HepG2 (cell line): ENCODE results near the gene DNAAF8. TPM values are rescaled to one million over a fixed set of nuclear protein-coding genes. Genes with fewer than 3 reads are reported as not detected.
A peak's percentile ranks its signal among the peaks of the same experiment; 100 is the strongest.

Experiments used
- ARNT2 ChIP-seq: sonication (generic); formaldehyde crosslinking; IDR thresholded peaks from 2 replicates; pipeline ENCODE4 v1.8.0; 2022; ENCODE audit warnings: mild to moderate bottlenecking, low read depth, missing genetic modification reagents, moderate library complexity
- PHF5A ChIP-seq: IDR thresholded peaks from one replicate; pipeline ENCODE4 v1.6.1; 2018; ENCODE audit warnings: low read depth, missing genetic modification reagents; ENCODE audit not compliant: unreplicated experiment
- SMAD3 ChIP-seq: sonication (generic); formaldehyde crosslinking; IDR thresholded peaks from 2 replicates; pipeline ENCODE4 v1.4.0; 2020; ENCODE audit warnings: missing genetic modification reagents
- SNAPC2 ChIP-seq: sonication (generic); formaldehyde crosslinking; IDR thresholded peaks from 2 replicates; pipeline ENCODE4 v1.8.1; 2022; ENCODE audit warnings: mild to moderate bottlenecking, missing genetic modification reagents
- YY1 ChIP-seq: IDR thresholded peaks from 2 replicates; pipeline ENCODE4 v1.6.1; 2011; ENCODE audit warnings: low read length, low read depth, moderate library complexity, mild to moderate bottlenecking; ENCODE audit not compliant: insufficient read depth, insufficient replicate concordance
- ZC3H13 ChIP-seq: sonication (generic); formaldehyde crosslinking; IDR thresholded peaks from 2 replicates; pipeline ENCODE4 v1.8.1; 2023; ENCODE audit warnings: mild to moderate bottlenecking, missing genetic modification reagents, moderate library complexity
- ZNF274 ChIP-seq: sonication (generic); formaldehyde crosslinking; IDR thresholded peaks from 2 replicates; pipeline ENCODE4 v1.5.1; 2020; ENCODE audit warnings: mild to moderate bottlenecking, missing genetic modification reagents
- ZNF569 ChIP-seq: sonication (generic); formaldehyde crosslinking; IDR thresholded peaks from 2 replicates; pipeline ENCODE4 v1.5.0; 2020; ENCODE audit warnings: mild to moderate bottlenecking, missing genetic modification reagents, moderate library complexity, borderline replicate concordance
- ZNF850 ChIP-seq: sonication (generic); formaldehyde crosslinking; conservative IDR thresholded peaks from 2 replicates; pipeline ENCODE4 v1.9.0; 2021; ENCODE audit warnings: mild to moderate bottlenecking, missing genetic modification reagents
- polyA plus RNA-seq, 8 experiments: library from polyadenylated mRNA; depleted of rRNA in 3 of 8; stranded (reverse) in 7 of 8; unstranded in 1 of 8; fragments of >200 nt; fragmentation: Illumina TruSeq in 4 of 8; extraction: Trizol in 4 of 8; gene quantifications; 2 replicates each; pipeline versions ENCODE4 v1.2.1 to v1.2.3, GENCODE V29; 2011 to 2016; ENCODE audit warnings: low read depth in 4 of 8, missing spikeins in 1 of 8, mixed read lengths in 1 of 8; ENCODE audit not compliant: insufficient read depth in 1 of 8
- total RNA-seq, 5 experiments: library from RNA; depleted of rRNA; stranded (reverse); fragments of >200 nt; fragmentation: Illumina TruSeq; extraction: Trizol; gene quantifications; 2 replicates each; pipeline ENCODE4 v1.2.3, GENCODE V29; 2016; ENCODE audit warnings: low read depth in 1 of 5
- TF ChIP-seq, protein P1 (sequence below): sonication (generic); formaldehyde crosslinking; IDR thresholded peaks from 2 replicates; pipeline ENCODE4 v1.4.0; 2020; ENCODE audit warnings: missing genetic modification reagents
- TF ChIP-seq, protein P2 (sequence below): sonication (generic); formaldehyde crosslinking; IDR thresholded peaks from 2 replicates; pipeline ENCODE4 v1.5.0; 2020; ENCODE audit warnings: missing genetic modification reagents, mild to moderate bottlenecking, borderline replicate concordance
- TF ChIP-seq, protein P3 (sequence below): IDR thresholded peaks from 2 replicates; pipeline ENCODE4 v1.6.1; 2016; ENCODE audit warnings: control low read depth
- TF ChIP-seq, protein P4 (sequence below): sonication (generic); formaldehyde crosslinking; IDR thresholded peaks from 2 replicates; pipeline ENCODE4 v1.8.0; 2022; ENCODE audit warnings: missing genetic modification reagents, mild to moderate bottlenecking, borderline replicate concordance
- TF ChIP-seq, protein P5 (sequence below): sonication (generic); formaldehyde crosslinking; IDR thresholded peaks from 2 replicates; pipeline ENCODE4 v1.4.0; 2020; ENCODE audit warnings: low read depth, missing genetic modification reagents

Gene DNAAF8
- total and polyA plus RNA-seq, 2 of the 13 experiments (the other 11 are each of a cell fraction or from before 2014, with no cell fraction given): 0.44 TPM; not detected in 1

DNA sequence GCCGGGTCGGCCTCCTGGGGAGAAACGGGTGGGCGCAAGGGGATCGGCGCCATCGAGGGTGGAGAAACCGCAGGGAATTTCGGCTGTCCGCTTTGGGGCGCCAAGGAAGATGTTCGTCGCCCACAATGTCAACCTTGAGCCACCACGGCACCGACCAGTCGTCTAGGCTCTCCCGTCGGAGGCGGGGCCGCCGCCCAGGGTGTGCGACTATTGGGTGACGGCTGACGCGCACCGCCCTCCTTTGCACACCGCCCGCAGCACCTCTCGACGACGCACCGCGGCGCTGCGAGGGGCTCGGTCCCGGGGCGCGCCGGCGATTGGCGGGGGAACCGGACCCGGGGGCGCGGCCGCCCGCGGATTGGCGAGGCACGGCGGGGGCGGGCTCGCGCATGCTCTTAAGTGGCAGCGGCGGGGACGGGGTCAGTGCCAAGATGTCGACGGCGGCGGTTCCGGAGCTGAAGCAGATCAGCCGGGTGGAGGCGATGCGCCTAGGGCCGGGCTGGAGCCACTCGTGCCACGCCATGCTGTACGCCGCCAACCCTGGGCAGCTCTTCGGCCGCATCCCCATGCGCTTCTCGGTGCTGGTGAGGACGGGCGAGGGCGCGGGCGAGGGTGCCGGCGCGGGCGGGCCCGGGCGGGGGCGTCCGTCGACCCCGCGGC is 40.9 kb upstream of the DNAAF8 start, which contains the start of gene NUDT16L1 (continued):
- TF ChIP-seq, protein P1, sequence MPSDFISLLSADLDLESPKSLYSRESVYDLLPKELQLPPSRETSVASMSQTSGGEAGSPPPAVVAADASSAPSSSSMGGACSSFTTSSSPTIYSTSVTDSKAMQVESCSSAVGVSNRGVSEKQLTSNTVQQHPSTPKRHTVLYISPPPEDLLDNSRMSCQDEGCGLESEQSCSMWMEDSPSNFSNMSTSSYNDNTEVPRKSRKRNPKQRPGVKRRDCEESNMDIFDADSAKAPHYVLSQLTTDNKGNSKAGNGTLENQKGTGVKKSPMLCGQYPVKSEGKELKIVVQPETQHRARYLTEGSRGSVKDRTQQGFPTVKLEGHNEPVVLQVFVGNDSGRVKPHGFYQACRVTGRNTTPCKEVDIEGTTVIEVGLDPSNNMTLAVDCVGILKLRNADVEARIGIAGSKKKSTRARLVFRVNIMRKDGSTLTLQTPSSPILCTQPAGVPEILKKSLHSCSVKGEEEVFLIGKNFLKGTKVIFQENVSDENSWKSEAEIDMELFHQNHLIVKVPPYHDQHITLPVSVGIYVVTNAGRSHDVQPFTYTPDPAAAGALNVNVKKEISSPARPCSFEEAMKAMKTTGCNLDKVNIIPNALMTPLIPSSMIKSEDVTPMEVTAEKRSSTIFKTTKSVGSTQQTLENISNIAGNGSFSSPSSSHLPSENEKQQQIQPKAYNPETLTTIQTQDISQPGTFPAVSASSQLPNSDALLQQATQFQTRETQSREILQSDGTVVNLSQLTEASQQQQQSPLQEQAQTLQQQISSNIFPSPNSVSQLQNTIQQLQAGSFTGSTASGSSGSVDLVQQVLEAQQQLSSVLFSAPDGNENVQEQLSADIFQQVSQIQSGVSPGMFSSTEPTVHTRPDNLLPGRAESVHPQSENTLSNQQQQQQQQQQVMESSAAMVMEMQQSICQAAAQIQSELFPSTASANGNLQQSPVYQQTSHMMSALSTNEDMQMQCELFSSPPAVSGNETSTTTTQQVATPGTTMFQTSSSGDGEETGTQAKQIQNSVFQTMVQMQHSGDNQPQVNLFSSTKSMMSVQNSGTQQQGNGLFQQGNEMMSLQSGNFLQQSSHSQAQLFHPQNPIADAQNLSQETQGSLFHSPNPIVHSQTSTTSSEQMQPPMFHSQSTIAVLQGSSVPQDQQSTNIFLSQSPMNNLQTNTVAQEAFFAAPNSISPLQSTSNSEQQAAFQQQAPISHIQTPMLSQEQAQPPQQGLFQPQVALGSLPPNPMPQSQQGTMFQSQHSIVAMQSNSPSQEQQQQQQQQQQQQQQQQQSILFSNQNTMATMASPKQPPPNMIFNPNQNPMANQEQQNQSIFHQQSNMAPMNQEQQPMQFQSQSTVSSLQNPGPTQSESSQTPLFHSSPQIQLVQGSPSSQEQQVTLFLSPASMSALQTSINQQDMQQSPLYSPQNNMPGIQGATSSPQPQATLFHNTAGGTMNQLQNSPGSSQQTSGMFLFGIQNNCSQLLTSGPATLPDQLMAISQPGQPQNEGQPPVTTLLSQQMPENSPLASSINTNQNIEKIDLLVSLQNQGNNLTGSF: no peak
- no peak; the same call in 1 of the 2 replicates for TF ChIP-seq ZC3H13 (CRISPR knock-in tag)
- no peak for TF ChIP-seq SNAPC2
- TF ChIP-seq, protein P2, sequence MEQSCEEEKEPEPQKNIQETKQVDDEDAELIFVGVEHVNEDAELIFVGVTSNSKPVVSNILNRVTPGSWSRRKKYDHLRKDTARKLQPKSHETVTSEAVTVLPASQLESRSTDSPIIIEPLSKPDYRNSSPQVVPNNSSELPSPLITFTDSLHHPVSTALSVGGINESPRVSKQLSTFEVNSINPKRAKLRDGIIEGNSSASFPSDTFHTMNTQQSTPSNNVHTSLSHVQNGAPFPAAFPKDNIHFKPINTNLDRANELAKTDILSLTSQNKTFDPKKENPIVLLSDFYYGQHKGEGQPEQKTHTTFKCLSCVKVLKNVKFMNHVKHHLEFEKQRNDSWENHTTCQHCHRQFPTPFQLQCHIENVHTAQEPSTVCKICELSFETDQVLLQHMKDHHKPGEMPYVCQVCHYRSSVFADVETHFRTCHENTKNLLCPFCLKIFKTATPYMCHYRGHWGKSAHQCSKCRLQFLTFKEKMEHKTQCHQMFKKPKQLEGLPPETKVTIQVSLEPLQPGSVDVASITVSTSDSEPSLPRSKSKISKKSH (CRISPR knock-in tag): peak; percentile 17; the same call in 1 of the 2 replicates
- no peak for TF ChIP-seq PHF5A
- TF ChIP-seq, protein P3, sequence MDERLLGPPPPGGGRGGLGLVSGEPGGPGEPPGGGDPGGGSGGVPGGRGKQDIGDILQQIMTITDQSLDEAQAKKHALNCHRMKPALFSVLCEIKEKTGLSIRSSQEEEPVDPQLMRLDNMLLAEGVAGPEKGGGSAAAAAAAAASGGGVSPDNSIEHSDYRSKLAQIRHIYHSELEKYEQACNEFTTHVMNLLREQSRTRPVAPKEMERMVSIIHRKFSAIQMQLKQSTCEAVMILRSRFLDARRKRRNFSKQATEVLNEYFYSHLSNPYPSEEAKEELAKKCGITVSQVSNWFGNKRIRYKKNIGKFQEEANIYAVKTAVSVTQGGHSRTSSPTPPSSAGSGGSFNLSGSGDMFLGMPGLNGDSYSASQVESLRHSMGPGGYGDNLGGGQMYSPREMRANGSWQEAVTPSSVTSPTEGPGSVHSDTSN (CRISPR knock-in tag): no peak
- TF ChIP-seq, protein P4, sequence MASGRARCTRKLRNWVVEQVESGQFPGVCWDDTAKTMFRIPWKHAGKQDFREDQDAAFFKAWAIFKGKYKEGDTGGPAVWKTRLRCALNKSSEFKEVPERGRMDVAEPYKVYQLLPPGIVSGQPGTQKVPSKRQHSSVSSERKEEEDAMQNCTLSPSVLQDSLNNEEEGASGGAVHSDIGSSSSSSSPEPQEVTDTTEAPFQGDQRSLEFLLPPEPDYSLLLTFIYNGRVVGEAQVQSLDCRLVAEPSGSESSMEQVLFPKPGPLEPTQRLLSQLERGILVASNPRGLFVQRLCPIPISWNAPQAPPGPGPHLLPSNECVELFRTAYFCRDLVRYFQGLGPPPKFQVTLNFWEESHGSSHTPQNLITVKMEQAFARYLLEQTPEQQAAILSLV (CRISPR knock-in tag): 0 out of 2 replicates have a peak, but pooled peaks have one; percentile 19
- no peak for TF ChIP-seq ZNF274
- TF ChIP-seq ZNF569: no peak
- peak; percentile 65 for TF ChIP-seq ARNT2
- TF ChIP-seq, protein P5, sequence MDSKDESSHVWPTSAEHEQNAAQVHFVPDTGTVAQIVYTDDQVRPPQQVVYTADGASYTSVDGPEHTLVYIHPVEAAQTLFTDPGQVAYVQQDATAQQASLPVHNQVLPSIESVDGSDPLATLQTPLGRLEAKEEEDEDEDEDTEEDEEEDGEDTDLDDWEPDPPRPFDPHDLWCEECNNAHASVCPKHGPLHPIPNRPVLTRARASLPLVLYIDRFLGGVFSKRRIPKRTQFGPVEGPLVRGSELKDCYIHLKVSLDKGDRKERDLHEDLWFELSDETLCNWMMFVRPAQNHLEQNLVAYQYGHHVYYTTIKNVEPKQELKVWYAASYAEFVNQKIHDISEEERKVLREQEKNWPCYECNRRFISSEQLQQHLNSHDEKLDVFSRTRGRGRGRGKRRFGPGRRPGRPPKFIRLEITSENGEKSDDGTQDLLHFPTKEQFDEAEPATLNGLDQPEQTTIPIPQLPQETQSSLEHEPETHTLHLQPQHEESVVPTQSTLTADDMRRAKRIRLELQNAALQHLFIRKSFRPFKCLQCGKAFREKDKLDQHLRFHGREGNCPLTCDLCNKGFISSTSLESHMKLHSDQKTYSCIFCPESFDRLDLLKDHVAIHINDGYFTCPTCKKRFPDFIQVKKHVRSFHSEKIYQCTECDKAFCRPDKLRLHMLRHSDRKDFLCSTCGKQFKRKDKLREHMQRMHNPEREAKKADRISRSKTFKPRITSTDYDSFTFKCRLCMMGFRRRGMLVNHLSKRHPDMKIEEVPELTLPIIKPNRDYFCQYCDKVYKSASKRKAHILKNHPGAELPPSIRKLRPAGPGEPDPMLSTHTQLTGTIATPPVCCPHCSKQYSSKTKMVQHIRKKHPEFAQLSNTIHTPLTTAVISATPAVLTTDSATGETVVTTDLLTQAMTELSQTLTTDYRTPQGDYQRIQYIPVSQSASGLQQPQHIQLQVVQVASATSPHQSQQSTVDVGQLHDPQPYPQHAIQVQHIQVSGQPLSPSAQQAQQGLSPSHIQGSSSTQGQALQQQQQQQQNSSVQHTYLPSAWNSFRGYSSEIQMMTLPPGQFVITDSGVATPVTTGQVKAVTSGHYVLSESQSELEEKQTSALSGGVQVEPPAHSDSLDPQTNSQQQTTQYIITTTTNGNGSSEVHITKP: no peak
- TF ChIP-seq YY1: peak; percentile 88
- no peak for TF ChIP-seq ZNF850 (CRISPR knock-in tag)
- no peak for TF ChIP-seq SMAD3 (CRISPR knock-in tag)
